Uterus (tissue), 2 donors: ENCODE data around the gene CDKL1.

Experiments used
- CTCF ChIP-seq, 4 experiments: fragments of 200-600 bp in 2 of 4; fragments of 450-650 bp in 2 of 4; sonication (generic) in 2 of 4; IDR thresholded peaks; one replicate each; pipeline ENCODE4 v1.5.1; 2016 to 2019; ENCODE audit warnings: antibody characterized with exemption in 4 of 4, mild to moderate bottlenecking in 2 of 4, moderate library complexity in 1 of 4
- POLR2A ChIP-seq, 2 donors: fragments of 450-650 bp; IDR thresholded peaks; one replicate each; pipeline ENCODE4 v1.6.1; 2016; ENCODE audit warnings: antibody characterized with exemption in 2 of 2, mild to moderate bottlenecking in 1 of 2, moderate library complexity in 1 of 2

- TF ChIP-seq CTCF (IDR thresholded peaks at IDR 0.05) = no peak
- TF ChIP-seq POLR2A (IDR thresholded peaks at IDR 0.05) = no peak
These were observed 58.1 kb downstream of the CDKL1 start for GRCh38 chr14:50338587-50338986.
